ENCODE data around the gene ZNF726.

- TF ChIP-seq CTCF (conservative IDR thresholded peaks at IDR 0.05) (no peak), ZFX (IDR thresholded peaks at IDR 0.05) (no peak)
These were observed 7.9 kb upstream of the ZNF726 start for GRCh38 chr19:23906835-23907234.

Measured in C4-2B (cell line).